ENCODE data around the gene SH2D1B.

DNA sequence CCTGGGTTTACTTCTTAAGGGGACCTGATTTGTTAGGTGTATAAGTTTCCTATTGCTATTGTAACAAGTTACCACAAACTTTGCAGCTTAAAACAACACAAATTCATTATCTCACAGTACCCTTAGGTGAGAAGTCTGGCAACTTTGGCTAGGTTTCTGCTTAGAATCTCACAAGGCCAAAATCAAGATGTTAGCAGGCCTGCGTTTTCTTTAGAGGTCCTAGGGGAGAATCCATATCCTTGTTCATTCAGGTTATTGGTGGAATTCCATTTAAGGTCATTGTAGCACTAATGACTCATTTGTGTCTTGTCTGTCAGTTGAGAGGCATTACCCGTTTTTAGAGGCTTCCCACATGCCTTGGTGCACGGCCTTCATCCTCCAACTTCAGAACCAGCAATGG is 8.2 kb upstream of the SH2D1B start:
- TF ChIP-seq, protein P1, sequence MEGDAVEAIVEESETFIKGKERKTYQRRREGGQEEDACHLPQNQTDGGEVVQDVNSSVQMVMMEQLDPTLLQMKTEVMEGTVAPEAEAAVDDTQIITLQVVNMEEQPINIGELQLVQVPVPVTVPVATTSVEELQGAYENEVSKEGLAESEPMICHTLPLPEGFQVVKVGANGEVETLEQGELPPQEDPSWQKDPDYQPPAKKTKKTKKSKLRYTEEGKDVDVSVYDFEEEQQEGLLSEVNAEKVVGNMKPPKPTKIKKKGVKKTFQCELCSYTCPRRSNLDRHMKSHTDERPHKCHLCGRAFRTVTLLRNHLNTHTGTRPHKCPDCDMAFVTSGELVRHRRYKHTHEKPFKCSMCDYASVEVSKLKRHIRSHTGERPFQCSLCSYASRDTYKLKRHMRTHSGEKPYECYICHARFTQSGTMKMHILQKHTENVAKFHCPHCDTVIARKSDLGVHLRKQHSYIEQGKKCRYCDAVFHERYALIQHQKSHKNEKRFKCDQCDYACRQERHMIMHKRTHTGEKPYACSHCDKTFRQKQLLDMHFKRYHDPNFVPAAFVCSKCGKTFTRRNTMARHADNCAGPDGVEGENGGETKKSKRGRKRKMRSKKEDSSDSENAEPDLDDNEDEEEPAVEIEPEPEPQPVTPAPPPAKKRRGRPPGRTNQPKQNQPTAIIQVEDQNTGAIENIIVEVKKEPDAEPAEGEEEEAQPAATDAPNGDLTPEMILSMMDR (IDR thresholded peaks at IDR 0.05), result no peak
- no peak for TF ChIP-seq POLR2A (IDR thresholded peaks at IDR 0.05)
